KMS-11 (cell line): ENCODE measurements around the gene SPAG5.
A peak's percentile ranks its signal among the peaks of the same experiment; 100 is the strongest.
"Not testable (repeated sequence)": the region's sequence is repeated elsewhere in the genome, so short reads cannot be mapped to it uniquely, and the experiment has no call there.

Experiments
- H2AFZ ChIP-seq: fragments of 200-600 bp; sonication (generic); 2 replicates; pipeline ENCODE4 v1.6.1; 2016; ENCODE audit warnings: antibody characterized with exemption, mixed run types, low read depth
- H3K27ac ChIP-seq: fragments of 200-600 bp; sonication (generic); 2 replicates; pipeline ENCODE4 v1.6.1; 2016; ENCODE audit warnings: mild to moderate bottlenecking, mixed run types
- H3K27me3 ChIP-seq: fragments of 200-600 bp; sonication (generic); 2 replicates; pipeline ENCODE4 v1.6.1; 2017; ENCODE audit warnings: mild to moderate bottlenecking, low read depth, mixed run types, moderate library complexity; ENCODE audit not compliant: insufficient read depth
- H3K36me3 ChIP-seq: fragments of 200-600 bp; sonication (generic); 2 replicates; pipeline ENCODE4 v1.6.1; 2017; ENCODE audit warnings: mild to moderate bottlenecking, mixed run types; ENCODE audit not compliant: insufficient read depth
- H3K4me1 ChIP-seq: fragments of 200-600 bp; sonication (generic); 2 replicates; pipeline ENCODE4 v1.6.1; 2016; ENCODE audit warnings: mild to moderate bottlenecking, low read depth, mixed run types; ENCODE audit not compliant: poor library complexity, severe bottlenecking
- H3K4me2 ChIP-seq: fragments of 200-600 bp; sonication (generic); 2 replicates; pipeline ENCODE4 v1.7.0; 2016; ENCODE audit warnings: mild to moderate bottlenecking, mixed run types
- H3K4me3 ChIP-seq: fragments of 200-600 bp; sonication (generic); IDR thresholded peaks from 2 replicates; pipeline ENCODE4 v1.6.1; 2017; ENCODE audit warnings: low read depth, low read length, mixed read lengths; ENCODE audit not compliant: insufficient read depth
- H3K79me2 ChIP-seq: fragments of 200-600 bp; sonication (generic); 2 replicates; pipeline ENCODE4 v1.6.1; 2016; ENCODE audit warnings: low read depth, mixed run types; ENCODE audit not compliant: insufficient read depth
- H3K9ac ChIP-seq: fragments of 200-600 bp; sonication (generic); 2 replicates; pipeline ENCODE4 v1.6.1; 2016; ENCODE audit warnings: mild to moderate bottlenecking, mixed run types
- H4K20me1 ChIP-seq: fragments of 200-600 bp; sonication (generic); 2 replicates; pipeline ENCODE4 v1.6.1; 2016; ENCODE audit warnings: mild to moderate bottlenecking, mixed run types; ENCODE audit not compliant: insufficient read depth
- CTCF ChIP-seq: fragments of 200-600 bp; sonication (generic); conservative IDR thresholded peaks from 2 replicates; pipeline ENCODE4 v1.6.1; 2017; ENCODE audit warnings: low read depth, mild to moderate bottlenecking, antibody characterized with exemption, low read length, moderate library complexity, mixed read lengths

SPAG5 gene

GRCh38 chr17:28613931-28614381 is 15.1 kb upstream of the SPAG5 start, which contains the start of gene RSKR:
Gene RSKR (minus strand): TSS chr17:28614185. CDS start chr17:28614161, 24 bp downstream.
- Histone ChIP-seq H3K9ac (no peak within 1 kb of the TSS), H3K27ac (no peak within 1 kb of the TSS), H3K36me3 (peaks cover 20% of the 10 kb centered on the region; the same call in 1 of the 2 replicates)

GRCh38 chr17:28612936-28613872 is 14.4 kb upstream of the SPAG5 start:
- H2AFZ ChIP-seq = no peak overlapping the region
- no peaks in the 10 kb centered on the region for H4K20me1 ChIP-seq
- no peak overlapping the region for H3K9ac ChIP-seq
- no peak overlapping the region for H3K4me3 ChIP-seq
- H3K79me2 ChIP-seq = no peaks in the 10 kb centered on the region
- no peak overlapping the region for H3K27ac ChIP-seq
- peaks cover 14% of the 10 kb centered on the region; the same call in 1 of the 2 replicates for H3K36me3 ChIP-seq
- TF ChIP-seq CTCF = peak; percentile 91
- H3K27me3 ChIP-seq = no peaks in the 10 kb centered on the region
- peaks cover 4% of the 10 kb centered on the region for H3K4me1 ChIP-seq
- H3K4me2 ChIP-seq = no peak overlapping the region

More at GRCh38 chr17:28613931-28614381, 15.1 kb upstream of the SPAG5 start, which contains the start of gene RSKR:
- Histone ChIP-seq H2AFZ (no peak within 1 kb of the TSS), H3K4me1 (peaks cover 4% of the 10 kb centered on the region), H3K27me3 (no peaks in the 10 kb centered on the region), H3K4me3 (no peak within 1 kb of the TSS), H3K79me2 (no peaks in the 10 kb centered on the region), H3K4me2 (no peak within 1 kb of the TSS), H4K20me1 (no peaks in the 10 kb centered on the region)
- no peak for TF ChIP-seq CTCF

GRCh38 chr17:28612531-28612930 is 13.7 kb upstream of the SPAG5 start:
- Histone ChIP-seq H3K27me3 (no peaks in the 10 kb centered on the region), H3K36me3 (peaks cover 14% of the 10 kb centered on the region; the same call in 1 of the 2 replicates), H3K27ac (no peak overlapping the region), H3K4me1 (peaks cover 4% of the 10 kb centered on the region), H2AFZ (no peak overlapping the region), H3K79me2 (no peaks in the 10 kb centered on the region), H3K4me2 (no peak overlapping the region), H3K9ac (no peak overlapping the region), H4K20me1 (no peaks in the 10 kb centered on the region), H3K4me3 (no peak overlapping the region)
- no peak for TF ChIP-seq CTCF

- no peak overlapping the region for H2AFZ ChIP-seq
- H3K4me1 ChIP-seq = peaks cover 4% of the 10 kb centered on the region
- H3K4me3 ChIP-seq = no peak overlapping the region
- no peaks in the 10 kb centered on the region for H4K20me1 ChIP-seq
- no peak overlapping the region for H3K4me2 ChIP-seq
- no peaks in the 10 kb centered on the region for H3K79me2 ChIP-seq
- peaks cover 5% of the 10 kb centered on the region; the same call in 1 of the 2 replicates for H3K36me3 ChIP-seq
- H3K27ac ChIP-seq = no peak overlapping the region
- no peaks in the 10 kb centered on the region for H3K27me3 ChIP-seq
- no peak for TF ChIP-seq CTCF
- no peak overlapping the region for H3K9ac ChIP-seq
Observed at GRCh38 chr17:28610376-28610775, 11.6 kb upstream of the SPAG5 start.

- not testable (repeated sequence) for H3K4me3 ChIP-seq, H3K27ac ChIP-seq, H3K4me1 ChIP-seq, H3K9ac ChIP-seq, H2AFZ ChIP-seq, H3K79me2 ChIP-seq, H3K4me2 ChIP-seq, H4K20me1 ChIP-seq, H3K27me3 ChIP-seq, H3K36me3 ChIP-seq
Observed at GRCh38 chr17:28604031-28604430, 5.2 kb upstream of the SPAG5 start.
